HG03039 (cell line): ENCODE measurements around the gene ZGLP1.

Experiments used
- ATAC-seq: cut with Tn5 transposase; IDR thresholded peaks from one replicate; pipeline ENCODE4 v1.9.1; 2021; ENCODE audit warnings: mild to moderate bottlenecking, moderate library complexity; ENCODE audit not compliant: unreplicated experiment

Gene ZGLP1

DNA sequence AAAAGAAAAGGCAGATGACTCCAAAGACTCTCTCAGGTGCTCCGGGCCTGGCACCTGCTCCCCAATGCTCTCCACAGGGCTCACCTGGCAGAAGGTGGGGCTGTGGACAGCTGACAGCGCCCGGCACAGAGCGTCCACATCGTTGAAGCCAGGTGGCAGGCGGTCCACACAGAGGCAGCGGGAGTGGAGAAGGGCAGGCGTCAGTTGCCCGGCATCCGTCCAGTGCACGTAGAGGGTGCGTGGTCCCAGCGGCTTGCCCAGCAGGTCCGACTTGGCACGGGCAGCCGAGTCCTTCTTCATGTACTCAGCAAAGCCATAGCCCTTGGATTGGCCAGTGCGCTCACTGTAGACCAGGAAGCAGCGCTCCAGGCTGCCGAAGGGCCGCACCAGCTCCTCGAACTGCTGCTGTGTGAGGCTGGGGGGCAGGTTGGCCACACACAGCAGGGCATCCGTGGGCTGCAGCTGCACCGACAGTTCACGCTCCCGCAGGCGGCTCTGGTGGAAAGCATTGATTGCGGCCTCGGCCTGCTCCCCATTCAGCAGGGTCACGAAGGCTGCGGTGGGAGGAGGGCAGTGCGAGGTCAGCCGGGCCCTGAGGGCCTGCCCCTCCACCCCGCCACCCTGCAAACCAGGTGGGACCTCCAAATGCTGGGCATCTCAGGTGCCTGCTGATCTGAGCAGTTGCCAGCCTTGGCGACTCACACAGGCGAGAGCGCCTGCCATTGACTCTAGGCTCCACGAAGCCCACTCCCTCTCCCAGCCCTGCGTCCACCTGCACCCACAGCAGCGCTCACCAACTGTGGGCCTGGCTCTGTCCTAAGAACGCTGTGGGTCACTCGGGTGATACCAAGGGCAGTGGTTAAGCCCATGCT, 19.2 kb upstream of the ZGLP1 start:
- ATAC-seq: no peak

DNA sequence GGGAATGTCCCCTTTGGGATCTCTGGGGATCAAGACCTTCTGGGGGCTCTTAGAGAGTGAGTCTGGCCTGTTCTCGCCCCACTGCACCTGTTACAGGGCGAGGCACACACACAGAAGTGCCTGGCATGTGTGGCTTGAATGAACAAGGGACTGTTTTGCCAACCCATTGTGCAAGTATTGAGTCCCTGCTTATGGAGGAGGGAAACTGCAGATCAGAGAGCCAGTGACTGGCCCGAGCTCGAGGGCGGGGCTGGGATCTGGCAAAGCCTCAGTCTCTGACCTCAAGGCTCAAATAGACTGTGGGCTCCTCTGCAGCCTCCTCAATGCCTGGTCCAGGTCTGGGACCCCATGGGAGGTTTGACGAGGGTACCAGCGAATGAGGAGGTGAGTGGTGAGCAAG, 18.2 kb upstream of the ZGLP1 start:
- ATAC-seq: no peak

GRCh38 chr19:10325732-10326131, 16.1 kb upstream of the ZGLP1 start:
- ATAC-seq: no peak

- ATAC-seq: no peak
Measured at GRCh38 chr19:10321874-10322835, 12.5 kb upstream of the ZGLP1 start.

- no peak for ATAC-seq
Measured at GRCh38 chr19:10321417-10321797, 11.8 kb upstream of the ZGLP1 start.

DNA sequence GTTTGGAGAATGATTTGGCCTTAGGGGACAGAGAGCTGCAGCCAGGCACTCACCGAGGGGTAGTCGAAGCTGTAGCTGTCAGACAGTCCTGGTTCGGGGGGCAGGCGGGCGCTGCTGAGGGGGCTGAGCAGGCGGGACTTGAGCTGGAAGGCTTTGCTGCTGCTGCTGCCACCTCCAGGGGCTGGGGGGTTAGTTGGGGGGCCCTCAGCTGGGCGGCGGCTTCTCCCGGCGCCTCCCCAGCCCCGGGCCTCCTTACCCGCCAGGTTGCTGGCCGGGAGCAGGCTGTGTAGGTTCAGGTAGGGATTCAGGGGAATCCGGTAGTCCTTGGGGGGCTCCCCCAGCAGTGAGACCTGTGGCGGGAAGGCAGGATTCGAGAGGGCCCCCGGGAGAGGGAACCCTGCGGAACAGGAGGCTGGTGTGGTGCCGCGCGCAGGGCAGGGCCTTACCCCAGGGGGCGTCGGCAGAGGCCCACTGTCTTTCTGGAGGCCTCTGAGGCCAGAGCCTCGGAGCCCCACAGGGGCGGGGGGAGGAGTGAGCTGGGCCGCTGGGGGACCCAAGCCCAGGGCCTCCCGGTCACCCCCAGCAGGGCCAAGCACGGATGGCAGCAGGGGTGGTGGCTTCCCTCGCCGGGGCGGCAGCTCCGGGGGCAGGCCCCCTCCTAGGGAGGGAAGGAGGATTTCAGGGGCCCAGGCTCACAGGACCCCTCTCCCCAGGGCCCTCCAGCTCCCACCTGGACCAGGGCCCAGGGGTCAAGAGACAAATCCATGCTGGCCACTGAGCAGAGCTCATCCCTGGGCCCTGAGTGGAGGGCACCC, 11.2 kb upstream of the ZGLP1 start:
- no peak for ATAC-seq

GRCh38 chr19:10318807-10319682, 9.4 kb upstream of the ZGLP1 start:
- ATAC-seq: no peak

GRCh38 chr19:10317857-10318462, 8.3 kb upstream of the ZGLP1 start:
- no peak for ATAC-seq

- no peak for ATAC-seq
Measured at GRCh38 chr19:10317045-10317856, 7.6 kb upstream of the ZGLP1 start.

- ATAC-seq: no peak
Measured at GRCh38 chr19:10316229-10317044, 6.8 kb upstream of the ZGLP1 start.

GRCh38 chr19:10315335-10316214, 6.0 kb upstream of the ZGLP1 start, which contains the start of gene FDX2:
FDX2 (minus strand) TSS chr19:10316015; CDS start chr19:10315996, 19 bp downstream.
- ATAC-seq: no peak

- no peak for ATAC-seq
Measured at GRCh38 chr19:10306327-10306726, 3.3 kb downstream of the ZGLP1 start.

- no peak for ATAC-seq
Measured at GRCh38 chr19:10305139-10305806, 4.3 kb downstream of the ZGLP1 start.

DNA sequence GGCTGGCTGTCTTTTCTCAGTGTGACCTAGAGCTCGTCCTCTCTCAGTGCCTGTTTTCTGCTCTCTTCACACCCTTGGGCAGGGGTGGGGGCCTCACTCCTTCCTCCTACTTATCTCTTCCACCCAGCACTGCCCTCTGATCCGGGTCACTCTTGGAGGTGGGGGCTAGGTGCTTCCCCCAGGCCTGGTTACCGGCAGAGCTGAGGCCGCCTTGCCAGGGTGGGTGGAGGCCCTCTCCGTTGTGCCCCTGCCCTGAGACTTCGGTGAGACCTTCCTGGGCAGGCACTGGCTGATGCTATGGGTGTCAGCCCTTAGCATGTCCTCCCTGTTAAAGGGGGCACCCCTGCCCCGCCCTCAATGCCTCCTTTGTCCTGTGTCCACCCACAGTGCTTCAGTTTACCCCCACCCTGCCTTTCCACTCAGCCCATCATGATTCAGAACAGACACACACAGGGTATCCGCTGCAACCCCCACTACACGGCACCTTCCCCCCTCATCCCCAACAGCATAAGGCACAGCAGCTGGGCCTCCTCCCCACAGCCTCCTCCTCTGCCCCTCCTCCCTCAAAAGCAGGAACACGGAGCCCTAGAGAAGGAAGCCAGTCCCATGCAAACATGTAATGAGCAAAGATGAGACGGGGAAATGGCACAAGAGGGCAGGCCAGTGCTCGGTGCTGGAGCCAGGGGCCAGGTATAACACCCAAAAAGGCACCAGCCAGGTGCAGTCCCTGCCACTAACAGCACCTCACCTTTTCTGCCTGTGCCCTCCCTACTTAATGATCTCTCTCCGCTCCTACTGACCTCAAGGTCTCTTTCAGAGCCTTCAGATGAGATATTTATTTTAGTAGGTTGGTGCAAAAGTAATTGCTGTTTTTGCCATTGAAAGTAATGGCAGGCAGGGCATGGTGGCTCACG, 9.8 kb downstream of the ZGLP1 start:
- ATAC-seq: no peak
